SK-N-SH treated with all-trans-retinoic acid at 6 μM for 48 hours (cell line): ENCODE results near the gene NR1I3.

Source experiments
- ATAC-seq: fragments of 200-7000 bp; cut with Tn5 transposase; 3 replicates; pipeline ENCODE4 v1.9.1; 2020; ENCODE audit warnings: mild to moderate bottlenecking, moderate library complexity
- ARNTL ChIP-seq: fragments of 450-650 bp; formaldehyde crosslinking; IDR thresholded peaks from 2 replicates; pipeline ENCODE4 v1.5.0; 2020; ENCODE audit warnings: low read depth, mild to moderate bottlenecking, moderate library complexity, borderline replicate concordance
- CREB5 ChIP-seq: fragments of 250-450 bp; sonication (Bioruptor Pico); IDR thresholded peaks from 2 replicates; pipeline ENCODE4 v1.5.1; 2020; ENCODE audit warnings: low read depth, mild to moderate bottlenecking, moderate library complexity
- CSDC2 ChIP-seq: fragments of 250-450 bp; sonication (Bioruptor Pico); IDR thresholded peaks from 2 replicates; pipeline ENCODE4 v1.5.0; 2020; ENCODE audit warnings: mild to moderate bottlenecking, moderate library complexity
- CSRNP3 ChIP-seq: fragments of 250-450 bp; sonication (Bioruptor Pico); IDR thresholded peaks from 2 replicates; pipeline ENCODE4 v1.5.1; 2021; ENCODE audit warnings: mild to moderate bottlenecking, moderate library complexity
- ESRRG ChIP-seq: fragments of 250-450 bp; sonication (Bioruptor Pico); IDR thresholded peaks from 2 replicates; pipeline ENCODE4 v1.6.1; 2021; ENCODE audit warnings: mild to moderate bottlenecking
- ISL1 ChIP-seq: fragments of 250-450 bp; sonication (Bioruptor Pico); IDR thresholded peaks from 2 replicates; pipeline ENCODE4 v2.1.2; 2022; ENCODE audit warnings: mild to moderate bottlenecking, moderate library complexity
- PATZ1 ChIP-seq: fragments of 250-450 bp; sonication (Bioruptor Pico); IDR thresholded peaks from 2 replicates; pipeline ENCODE4 v1.8.0; 2020; ENCODE audit warnings: mild to moderate bottlenecking, moderate library complexity, borderline replicate concordance
- POU6F1 ChIP-seq: fragments of 250-450 bp; sonication (Bioruptor Pico); IDR thresholded peaks from 2 replicates; pipeline ENCODE4 v1.8.0; 2021; ENCODE audit warnings: low read depth, mild to moderate bottlenecking, moderate library complexity, borderline replicate concordance
- SNAI2 ChIP-seq: fragments of 250-450 bp; sonication (Bioruptor Pico); IDR thresholded peaks from 2 replicates; pipeline ENCODE4 v1.5.0; 2020; ENCODE audit warnings: mild to moderate bottlenecking, moderate library complexity
- TCF4 ChIP-seq: fragments of 250-450 bp; sonication (Bioruptor Pico); IDR thresholded peaks from 2 replicates; pipeline ENCODE4 v1.8.0; 2021; ENCODE audit warnings: mild to moderate bottlenecking, moderate library complexity, borderline replicate concordance
- TSHZ2 ChIP-seq: fragments of 250-450 bp; sonication (Bioruptor Pico); IDR thresholded peaks from 2 replicates; pipeline ENCODE4 v1.5.0; 2020; ENCODE audit warnings: mild to moderate bottlenecking, moderate library complexity
- ZFP3 ChIP-seq: fragments of 250-450 bp; sonication (Bioruptor Pico); IDR thresholded peaks from 2 replicates; pipeline ENCODE4 v1.5.0; 2020; ENCODE audit warnings: mild to moderate bottlenecking, moderate library complexity
- ZFP30 ChIP-seq: fragments of 450-650 bp; formaldehyde crosslinking; IDR thresholded peaks from 2 replicates; pipeline ENCODE4 v1.5.0; 2022; ENCODE audit warnings: mild to moderate bottlenecking, moderate library complexity
- ZNF565 ChIP-seq: fragments of 450-650 bp; formaldehyde crosslinking; conservative IDR thresholded peaks from 2 replicates; pipeline ENCODE4 v1.5.0; 2020; ENCODE audit warnings: low read depth, mild to moderate bottlenecking, moderate library complexity
- ZNF70 ChIP-seq: fragments of 450-650 bp; formaldehyde crosslinking; IDR thresholded peaks from 2 replicates; pipeline ENCODE4 v1.5.0; 2020; ENCODE audit warnings: mild to moderate bottlenecking, moderate library complexity
- ZNF8 ChIP-seq: fragments of 450-650 bp; formaldehyde crosslinking; IDR thresholded peaks from 2 replicates; pipeline ENCODE4 v1.5.0; 2020; ENCODE audit warnings: mild to moderate bottlenecking, moderate library complexity

The NR1I3 gene

GRCh38 chr1:161219078-161219892, 18.7 kb downstream of the NR1I3 start:
- no peak for ATAC-seq

GRCh38 chr1:161218301-161219077, 19.5 kb downstream of the NR1I3 start:
- ATAC-seq, result no peak
- TF ChIP-seq CREB5 (no peak), ZNF565 (no peak), CSDC2 (CRISPR knock-in tag) (no peak)

More at GRCh38 chr1:161219078-161219892, 18.7 kb downstream of the NR1I3 start:
- TF ChIP-seq ZNF70 (CRISPR knock-in tag) (no peak), SNAI2 (CRISPR knock-in tag) (no peak), CSDC2 (CRISPR knock-in tag) (no peak), ZNF565 (no peak), ARNTL (CRISPR knock-in tag) (no peak), POU6F1 (CRISPR knock-in tag) (no peak), ESRRG (CRISPR knock-in tag) (no peak), ZFP30 (no peak), ZNF8 (CRISPR knock-in tag) (no peak), TSHZ2 (CRISPR knock-in tag) (no peak), ISL1 (CRISPR knock-in tag) (no peak), CSRNP3 (no peak), TCF4 (CRISPR knock-in tag) (no peak), ZFP3 (CRISPR knock-in tag) (no peak), PATZ1 (CRISPR knock-in tag) (no peak)

- TF ChIP-seq ESRRG (CRISPR knock-in tag) (no peak), ZFP30 (no peak), TCF4 (CRISPR knock-in tag) (no peak)
- TF ChIP-seq, all 23 proteins: peak for 0
- no peak for ATAC-seq
These were observed 20.2 kb downstream of the NR1I3 start for GRCh38 chr1:161217831-161218230.
